ENCODE measurements around the gene SLC2A4RG. TPM values are rescaled to one million over a fixed set of nuclear protein-coding genes. Genes with fewer than 3 reads are reported as not detected.

The SLC2A4RG gene
- total and polyA plus RNA-seq, 9 donors: 2.2 to 199 (median 103) TPM

GRCh38 chr20:63691711-63692435 is 47.7 kb upstream of the SLC2A4RG start:
- Histone ChIP-seq H3K27ac (no peak overlapping the region), H3K36me3 (no peaks in the 10 kb centered on the region), H3K4me1 (ENCODE audit: insufficient read depth) (peaks cover 7% of the 10 kb centered on the region), H3K9me3 (no peaks in the 10 kb centered on the region), H3K27me3 (no peaks in the 10 kb centered on the region), H3K4me3 (no peak overlapping the region)
- 77 to 85% (median 80%) methylated on average over 19 to 21 of the region's 21 CpGs for WGBS, 3 donors
- peak in 1 of 5 donors; percentile 28 for DNase-seq
- intact Hi-C loops (cut with DNase I): no loop called here
- TF ChIP-seq EP300 (IDR thresholded peaks at IDR 0.05) (no peak), POLR2A (IDR thresholded peaks at IDR 0.05) (no peak), CTCF (IDR thresholded peaks at IDR 0.05) (no peak)

GRCh38 chr20:63692436-63693082 is 47.0 kb upstream of the SLC2A4RG start:
- Histone ChIP-seq H3K36me3 (no peaks in the 10 kb centered on the region), H3K27me3 (no peaks in the 10 kb centered on the region), H3K4me3 (no peak overlapping the region), H3K4me1 (ENCODE audit: insufficient read depth) (peaks cover 4% of the 10 kb centered on the region), H3K27ac (no peak overlapping the region), H3K9me3 (no peaks in the 10 kb centered on the region)
- DNase-seq: peak in 2 of 5 donors; percentile 15 to 28
- intact Hi-C loops (cut with DNase I): no loop called here
- 68 to 73% (median 68%) methylated on average over 17 to 20 of the region's 20 CpGs for WGBS, 3 donors
- TF ChIP-seq CTCF (IDR thresholded peaks at IDR 0.05) (no peak), EP300 (IDR thresholded peaks at IDR 0.05) (no peak), POLR2A (IDR thresholded peaks at IDR 0.05) (no peak)

GRCh38 chr20:63693083-63693732 is 46.4 kb upstream of the SLC2A4RG start:
- WGBS, 3 donors: 75 to 86% (median 82%) methylated on average over 9 to 10 of the region's 10 CpGs
- no peak overlapping the region for H3K4me3 ChIP-seq
- H3K9me3 ChIP-seq: no peaks in the 10 kb centered on the region
- TF ChIP-seq POLR2A (IDR thresholded peaks at IDR 0.05) (no peak), EP300 (IDR thresholded peaks at IDR 0.05) (no peak), CTCF (IDR thresholded peaks at IDR 0.05) (no peak)
- DNase-seq: peak in 1 of 5 donors; percentile 28
- peaks cover 4% of the 10 kb centered on the region for H3K4me1 ChIP-seq (ENCODE audit: insufficient read depth)
- H3K27me3 ChIP-seq: no peaks in the 10 kb centered on the region
- intact Hi-C loops (cut with DNase I): no loop called here
- no peaks in the 10 kb centered on the region for H3K36me3 ChIP-seq
- H3K27ac ChIP-seq: no peak overlapping the region

GRCh38 chr20:63693733-63694583 is 45.6 kb upstream of the SLC2A4RG start:
- 89 to 93% (median 92%) methylated on average over 20 to 21 of the region's 21 CpGs for WGBS, 3 donors
- H3K9me3 ChIP-seq: no peaks in the 10 kb centered on the region
- peaks cover 2% of the 10 kb centered on the region for H3K4me1 ChIP-seq (ENCODE audit: insufficient read depth)
- H3K27ac ChIP-seq: no peak overlapping the region
- intact Hi-C loops (cut with DNase I): no loop called here
- H3K4me3 ChIP-seq: no peak overlapping the region
- no peaks in the 10 kb centered on the region for H3K27me3 ChIP-seq
- peak in 1 of 5 donors; percentile 16 for DNase-seq
- H3K36me3 ChIP-seq: no peaks in the 10 kb centered on the region
- no peak for TF ChIP-seq CTCF (IDR thresholded peaks at IDR 0.05)
- no peak for TF ChIP-seq POLR2A (IDR thresholded peaks at IDR 0.05)
